Activated CD8-positive, alpha-beta memory T cell treated with anti-CD3 and anti-CD28 coated beads, Interleukin-2, amount 50 U/mL, for 4 hours (primary cell): ENCODE results near the gene STAT5B.

Experiments
- DNase-seq: peaks from one replicate; pipeline ENCODE4 v3.0.0-alpha.2; 2020

Gene STAT5B

DNA sequence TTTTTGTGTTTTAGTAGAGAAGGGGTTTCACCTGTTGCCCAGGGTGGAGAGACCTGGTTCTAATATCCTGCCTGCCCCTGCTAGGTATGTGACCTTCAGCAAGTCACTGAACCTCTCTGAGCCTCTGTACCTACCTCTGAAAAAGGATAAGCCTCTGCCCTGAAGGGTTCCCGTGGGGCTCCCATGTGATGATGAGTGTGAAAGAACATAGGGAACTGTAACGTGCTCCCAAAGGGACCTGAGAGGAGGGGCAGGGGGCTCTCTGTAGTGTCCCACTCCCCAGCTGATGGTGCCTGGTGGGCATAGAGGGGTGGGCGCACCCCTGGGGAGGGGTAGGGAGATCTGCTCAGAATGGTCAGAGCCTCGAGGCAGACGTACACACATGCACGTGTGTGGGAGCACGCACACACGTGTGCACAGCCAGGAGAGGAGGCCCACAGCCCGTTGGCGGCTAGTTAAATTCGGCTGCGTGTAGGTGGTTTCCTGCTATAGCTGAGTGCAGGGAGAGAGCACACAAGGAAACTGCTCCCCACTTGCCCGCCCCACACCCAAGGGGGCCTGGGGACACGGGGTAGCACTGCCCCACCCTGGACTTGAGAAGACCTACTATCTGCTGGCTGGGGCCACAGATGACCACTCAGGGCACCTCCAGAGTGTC, 101.9 kb downstream of the STAT5B start:
- no peak for DNase-seq

DNA sequence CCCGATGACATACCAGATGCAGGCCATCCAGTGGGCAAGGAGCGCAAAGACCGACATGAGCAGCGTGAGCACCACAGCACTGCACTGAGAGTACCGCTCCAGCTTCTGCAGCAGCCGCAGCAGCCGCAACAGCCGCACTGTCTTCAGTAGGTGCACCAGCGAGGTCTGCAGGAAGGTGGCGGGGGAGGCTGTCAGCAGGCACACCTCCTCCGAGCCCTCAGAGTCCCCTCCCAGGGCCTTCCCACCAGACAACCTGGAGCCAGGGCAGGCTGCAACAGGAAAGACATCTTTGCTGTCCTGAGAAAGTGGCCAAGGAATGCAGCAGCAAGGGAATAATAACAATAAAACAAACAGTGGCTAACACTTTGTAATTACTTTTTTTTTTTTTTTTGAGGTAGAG, 104.4 kb downstream of the STAT5B start:
- DNase-seq = no peak

DNA sequence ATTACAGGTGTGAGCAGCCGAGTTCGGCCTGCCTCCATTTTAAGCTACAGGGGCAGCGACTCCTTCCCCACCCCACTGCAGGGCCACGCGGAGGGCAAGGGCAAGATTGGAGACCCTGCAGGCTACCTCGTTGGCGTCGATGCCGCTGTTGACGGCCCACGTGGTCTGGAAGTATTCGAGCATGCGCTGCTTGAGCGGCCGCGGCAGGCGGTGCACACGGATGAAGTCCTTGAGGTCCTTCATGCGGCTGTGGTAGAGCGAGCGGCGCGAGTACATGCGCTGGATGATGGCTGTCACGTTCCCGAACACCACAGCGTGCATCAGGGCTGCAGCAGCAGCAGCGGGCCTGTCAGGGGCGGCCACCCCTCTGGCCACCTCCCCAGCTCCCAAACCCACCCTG, 106.8 kb downstream of the STAT5B start:
- no peak for DNase-seq

DNA sequence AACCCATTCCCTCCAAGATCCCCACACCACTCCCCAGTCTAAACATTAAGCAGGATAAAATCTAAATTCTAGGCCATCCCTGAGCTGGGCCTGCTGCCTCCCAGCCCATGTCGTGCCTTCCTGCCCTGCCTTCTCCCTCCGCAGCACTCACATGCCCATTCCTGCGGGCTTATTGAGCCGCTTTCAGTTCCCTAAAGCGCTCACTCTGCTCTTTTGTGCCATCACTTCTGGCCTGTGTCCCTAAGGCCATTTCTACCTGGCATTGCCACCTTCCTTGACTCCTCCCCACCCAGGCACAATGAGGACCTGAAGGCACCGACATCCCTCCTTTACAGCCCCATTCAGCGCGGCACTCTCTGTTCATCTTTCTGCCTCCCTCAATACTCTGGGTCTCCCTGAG, 108.4 kb downstream of the STAT5B start:
- no peak for DNase-seq

DNA sequence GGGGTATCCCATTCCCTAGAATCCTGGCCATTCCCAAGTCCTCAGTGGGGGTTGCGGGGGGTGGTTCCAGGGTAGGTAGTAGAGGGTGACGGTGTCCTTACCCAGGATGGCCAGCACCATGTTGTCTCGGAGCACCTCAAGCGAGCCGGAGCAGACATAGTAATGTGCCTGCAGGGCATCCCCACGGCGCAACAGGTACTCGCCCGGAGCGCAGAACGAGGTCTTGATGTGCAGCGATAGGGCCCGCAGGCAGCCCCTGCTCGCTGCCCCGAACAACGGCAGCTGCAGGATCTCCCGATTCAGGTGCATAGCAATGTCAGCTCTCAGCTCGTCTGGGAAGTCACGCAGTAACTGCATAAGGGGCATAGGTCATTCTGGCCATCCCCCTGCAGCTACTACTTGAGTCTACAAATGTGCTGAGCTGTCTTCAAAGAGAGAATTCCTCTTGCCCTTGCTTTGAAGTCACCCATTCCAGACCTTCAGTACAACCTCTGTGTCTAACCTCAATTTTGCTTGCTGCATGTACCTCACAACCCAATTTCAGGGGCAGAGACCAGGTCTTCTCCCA, 109.9 kb downstream of the STAT5B start:
- no peak for DNase-seq

DNA sequence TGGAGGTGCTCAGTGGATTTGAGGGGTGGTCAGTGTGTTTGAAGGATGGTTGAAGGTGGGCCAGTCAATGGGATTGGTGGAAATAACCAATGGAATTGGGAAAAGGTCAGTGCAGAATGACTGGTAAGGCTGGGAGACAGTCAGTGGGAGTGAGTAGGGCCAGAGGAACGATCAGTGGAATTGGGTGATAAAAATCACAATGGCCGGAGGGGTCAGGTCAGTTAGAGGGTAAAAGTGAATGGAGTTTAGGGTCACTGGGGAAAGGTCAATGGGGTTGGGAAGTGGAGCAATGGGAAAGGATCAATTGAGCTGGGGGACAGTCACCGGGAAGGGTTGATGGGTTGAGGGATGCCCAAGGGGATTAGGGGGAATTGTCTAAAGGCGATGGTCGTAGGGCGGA, 110.4 kb downstream of the STAT5B start:
- DNase-seq = no peak

DNA sequence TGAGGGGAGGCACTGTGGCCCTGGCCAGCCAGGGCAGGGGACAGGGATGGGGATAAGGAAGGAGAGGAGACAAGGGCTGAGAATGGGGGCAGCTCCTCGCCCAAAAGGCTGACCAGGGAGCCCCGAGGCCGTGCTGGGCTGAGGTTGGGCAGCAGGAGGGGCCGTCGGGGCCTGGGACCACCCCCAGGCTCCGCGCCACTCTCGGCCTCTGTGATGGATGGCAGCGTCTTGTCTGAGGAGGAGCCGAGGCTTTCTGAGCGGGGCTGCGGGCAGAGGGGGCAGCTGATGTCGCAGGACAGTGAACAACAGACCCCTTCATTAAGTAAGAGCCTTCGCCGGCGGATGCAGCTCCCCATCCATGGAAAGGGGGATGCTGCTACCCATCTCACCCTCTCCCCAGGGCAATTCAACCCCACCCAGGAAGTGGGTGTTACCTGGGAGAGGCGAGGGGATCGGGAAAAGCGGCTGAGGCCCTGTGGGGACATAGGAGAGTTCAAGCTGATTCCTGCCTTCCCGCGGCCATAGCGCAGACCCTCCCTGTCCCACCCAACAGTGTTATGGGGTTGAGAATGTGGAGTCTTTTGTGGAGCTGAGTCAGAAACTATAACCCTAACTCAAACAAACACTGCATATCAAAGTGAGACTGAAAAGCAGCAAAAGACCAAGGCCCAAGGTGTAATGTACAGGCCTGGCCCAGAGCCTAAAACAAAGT, 112.3 kb downstream of the STAT5B start:
- DNase-seq = no peak

DNA sequence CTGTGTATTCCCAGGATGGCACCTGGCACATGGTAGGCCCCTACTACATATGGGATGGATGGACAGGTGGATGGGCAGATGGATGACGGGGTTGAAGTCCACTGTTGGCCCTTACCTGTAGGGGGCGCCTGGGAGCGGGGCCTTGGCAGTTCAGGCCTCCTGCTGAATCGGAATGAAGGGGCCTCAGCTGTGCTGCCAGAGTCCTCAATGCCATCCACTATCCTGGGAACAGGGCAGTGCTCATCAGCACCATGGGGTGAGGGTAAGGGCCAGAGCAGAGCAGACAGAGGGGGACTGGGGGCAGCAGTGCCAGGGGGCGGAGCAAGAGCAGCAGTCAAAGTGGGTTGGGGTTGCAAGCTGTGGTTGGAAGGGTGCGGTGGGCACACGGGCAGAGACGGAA, 113.1 kb downstream of the STAT5B start:
- DNase-seq = peak; percentile 41

DNA sequence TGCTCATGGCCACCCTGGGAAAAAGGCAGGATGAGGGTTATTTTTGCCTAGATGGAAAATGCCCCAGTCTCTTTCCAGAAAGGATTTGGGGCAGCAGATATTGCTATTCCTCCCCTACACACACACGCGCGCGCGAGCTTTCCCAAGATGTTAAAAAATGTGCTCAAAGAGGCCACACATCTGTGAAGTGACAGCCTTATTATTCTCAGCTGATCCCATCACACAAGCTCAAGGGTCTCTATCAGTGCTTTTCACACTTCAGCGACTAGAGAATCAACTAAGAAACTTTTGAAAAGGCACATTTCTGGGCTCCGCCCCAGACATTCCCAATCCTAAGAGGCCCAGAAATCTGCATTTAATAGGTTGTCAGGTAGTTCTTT, 115.7 kb downstream of the STAT5B start:
- DNase-seq = no peak

DNA sequence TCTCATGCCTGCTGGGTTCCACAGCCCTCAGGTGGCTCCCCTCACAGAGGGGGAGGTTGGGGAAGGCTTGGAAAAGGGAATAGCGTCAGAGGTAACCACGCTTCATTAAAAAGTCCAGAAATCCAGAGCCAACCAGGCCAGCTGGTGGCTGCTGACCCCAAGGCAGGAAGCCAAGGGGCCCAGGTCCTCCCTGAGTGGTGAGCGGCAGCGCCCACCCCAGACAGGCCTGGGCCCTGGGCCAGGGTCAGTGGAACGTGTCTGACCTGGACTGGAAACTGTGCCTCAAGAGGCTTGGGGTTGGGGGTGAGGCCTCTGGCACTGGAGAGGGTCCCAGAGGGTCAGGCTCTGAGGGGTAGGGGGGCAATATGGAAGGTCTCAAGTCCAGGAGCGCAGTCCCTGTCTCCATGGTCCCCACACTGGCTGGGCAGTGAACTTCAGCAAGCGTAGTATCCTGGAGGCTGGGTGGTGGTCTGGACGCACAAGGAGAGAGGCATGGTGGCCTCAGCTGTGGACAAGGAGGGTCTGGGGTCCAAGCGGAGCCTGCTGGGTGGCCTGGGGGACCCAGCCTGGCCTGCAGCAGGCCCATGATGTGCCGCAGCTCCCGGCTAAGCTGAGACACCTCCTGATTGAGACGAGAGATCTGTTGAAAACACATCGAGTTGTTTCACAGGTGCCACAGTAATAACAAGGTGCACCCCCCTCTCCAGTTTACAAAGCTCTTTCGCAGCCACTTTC, 116.2 kb downstream of the STAT5B start:
- no peak for DNase-seq

DNA sequence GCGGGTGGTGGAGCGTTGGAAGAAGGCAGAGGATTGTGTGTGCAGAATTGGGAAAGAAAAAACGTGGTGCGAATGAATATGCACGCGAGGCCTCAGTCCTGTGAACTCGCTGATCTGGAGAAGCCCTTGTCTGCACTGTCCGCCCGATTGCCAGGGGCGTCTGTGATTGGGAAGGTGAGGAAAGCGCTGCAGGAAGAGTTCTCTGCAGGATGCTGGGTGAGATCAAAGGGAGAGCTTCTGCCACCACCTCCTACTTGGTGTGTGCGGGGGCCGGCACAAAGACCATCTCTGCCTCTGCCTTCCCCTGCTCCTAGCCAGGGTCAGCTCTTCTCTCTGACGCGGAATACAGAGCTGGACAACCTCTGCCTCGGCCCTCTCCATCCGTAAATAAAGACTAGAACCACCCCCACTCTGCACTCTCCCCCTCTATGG, 120.6 kb downstream of the STAT5B start:
- no peak for DNase-seq

DNA sequence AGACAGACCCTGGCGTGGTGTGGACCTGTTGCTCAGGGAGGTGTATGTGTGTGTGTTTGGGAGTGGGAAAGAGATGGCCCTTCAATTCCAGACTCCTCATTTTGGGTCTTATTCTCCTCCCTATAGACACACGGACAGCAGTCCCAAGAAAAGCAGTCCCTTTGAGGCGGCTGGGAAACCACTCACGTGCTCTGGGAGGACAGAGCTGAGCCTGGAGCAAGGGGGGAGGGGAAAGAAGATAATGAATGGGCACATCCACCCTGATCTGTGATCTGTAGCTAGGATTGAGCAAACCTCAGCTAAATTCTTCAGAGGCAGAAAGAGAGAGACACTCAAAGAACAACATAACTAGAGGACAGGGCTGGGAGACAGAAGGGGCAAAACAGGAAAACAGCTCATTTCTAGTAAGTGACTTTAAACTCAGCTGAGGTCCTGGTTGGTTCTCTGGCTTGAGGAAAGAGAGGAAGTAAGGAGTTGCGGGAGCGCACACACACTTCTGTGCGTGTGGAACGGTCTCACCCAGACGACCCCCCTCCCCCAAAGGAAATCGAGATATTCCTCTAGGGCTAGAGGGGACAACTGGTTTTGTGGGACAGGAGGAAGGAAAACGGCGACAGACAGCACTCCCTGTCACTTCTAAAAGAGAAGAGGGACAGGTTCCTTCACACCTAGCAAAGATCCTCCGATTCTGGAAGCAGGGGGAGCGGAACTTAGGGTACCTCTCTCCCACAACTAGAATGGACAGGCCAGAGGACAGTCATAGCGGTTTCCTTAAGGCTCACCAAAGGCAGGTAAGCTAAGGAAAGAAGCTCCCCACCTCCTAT, 122.1 kb downstream of the STAT5B start:
- DNase-seq = no peak
